MM.1S (cell line): Measurements from ENCODE around the gene FAM200C.

Experiments used
- DNase-seq: peaks from one replicate; pipeline ENCODE4 v3.0.0-alpha.2; 2015
- H2AFZ ChIP-seq: fragments of 300-600 bp; sonication (generic); 2 replicates; pipeline ENCODE4 v1.6.0; 2016; ENCODE audit warnings: antibody characterized with exemption, low read length
- H3F3A ChIP-seq: fragments of 300-600 bp; sonication (generic); 2 replicates; pipeline ENCODE4 v1.6.1; 2016; ENCODE audit warnings: mild to moderate bottlenecking, antibody characterized with exemption, low read length, moderate library complexity, mixed read lengths; ENCODE audit not compliant: insufficient read depth
- H3K27ac ChIP-seq: fragments of 300-600 bp; sonication (generic); 2 replicates; pipeline ENCODE4 v1.5.1; 2016; ENCODE audit warnings: mild to moderate bottlenecking, low read length
- H3K27me3 ChIP-seq: fragments of 300-600 bp; sonication (generic); replicated peaks from 2 replicates; pipeline ENCODE4 v1.6.0; 2016; ENCODE audit warnings: low read length; ENCODE audit not compliant: insufficient read depth
- H3K36me3 ChIP-seq: fragments of 300-600 bp; sonication (generic); replicated peaks from 2 replicates; pipeline ENCODE4 v1.6.1; 2016; ENCODE audit warnings: mild to moderate bottlenecking, low read length, mixed read lengths; ENCODE audit not compliant: insufficient read depth
- H3K4me1 ChIP-seq: fragments of 300-600 bp; sonication (generic); 2 replicates; pipeline ENCODE4 v1.6.1; 2016; ENCODE audit warnings: low read length, mixed read lengths
- H3K4me2 ChIP-seq: fragments of 300-600 bp; sonication (generic); 2 replicates; pipeline ENCODE4 v1.6.0; 2016; ENCODE audit warnings: low read depth, low read length
- H3K4me3 ChIP-seq: fragments of 300-600 bp; sonication (generic); 2 replicates; pipeline ENCODE4 v1.5.1; 2016; ENCODE audit warnings: low read length, mixed read lengths
- H3K79me2 ChIP-seq: fragments of 300-600 bp; sonication (generic); 2 replicates; pipeline ENCODE4 v1.6.1; 2016; ENCODE audit warnings: mixed run types, low read length, mixed read lengths
- H3K9ac ChIP-seq: fragments of 300-600 bp; sonication (generic); 2 replicates; pipeline ENCODE4 v1.6.1; 2016; ENCODE audit warnings: low read length, mixed read lengths
- H3K9me2 ChIP-seq: fragments of 300-600 bp; sonication (generic); replicated peaks from 2 replicates; pipeline ENCODE4 v1.6.1; 2016; ENCODE audit warnings: mild to moderate bottlenecking, low read length, mixed read lengths; ENCODE audit not compliant: insufficient read depth
- H3K9me3 ChIP-seq: fragments of 300-600 bp; sonication (generic); replicated peaks from 2 replicates; pipeline ENCODE4 v1.6.1; 2016; ENCODE audit warnings: mild to moderate bottlenecking, low read length, mixed read lengths; ENCODE audit not compliant: insufficient read depth
- H4K20me1 ChIP-seq: fragments of 300-600 bp; sonication (generic); 2 replicates; pipeline ENCODE4 v1.6.1; 2016; ENCODE audit warnings: mild to moderate bottlenecking, low read length, moderate library complexity, mixed read lengths; ENCODE audit not compliant: insufficient read depth
- CTCF ChIP-seq: fragments of 300-600 bp; sonication (generic); IDR thresholded peaks from 2 replicates; pipeline ENCODE4 v1.5.1; 2016; ENCODE audit warnings: antibody characterized with exemption, low read length, mixed read lengths
- EZH2 ChIP-seq: fragments of 300-600 bp; sonication (generic); optimal IDR thresholded peaks from 2 replicates; pipeline ENCODE3; 2017; ENCODE audit warnings: low read depth, mild to moderate bottlenecking, antibody characterized with exemption, low read length, mixed read lengths
- EZH2phosphoT487 ChIP-seq: fragments of 300-600 bp; sonication (generic); IDR thresholded peaks from 2 replicates; pipeline ENCODE4 v1.6.1; 2018; ENCODE audit warnings: antibody characterized with exemption, low read length

FAM200C gene

DNA sequence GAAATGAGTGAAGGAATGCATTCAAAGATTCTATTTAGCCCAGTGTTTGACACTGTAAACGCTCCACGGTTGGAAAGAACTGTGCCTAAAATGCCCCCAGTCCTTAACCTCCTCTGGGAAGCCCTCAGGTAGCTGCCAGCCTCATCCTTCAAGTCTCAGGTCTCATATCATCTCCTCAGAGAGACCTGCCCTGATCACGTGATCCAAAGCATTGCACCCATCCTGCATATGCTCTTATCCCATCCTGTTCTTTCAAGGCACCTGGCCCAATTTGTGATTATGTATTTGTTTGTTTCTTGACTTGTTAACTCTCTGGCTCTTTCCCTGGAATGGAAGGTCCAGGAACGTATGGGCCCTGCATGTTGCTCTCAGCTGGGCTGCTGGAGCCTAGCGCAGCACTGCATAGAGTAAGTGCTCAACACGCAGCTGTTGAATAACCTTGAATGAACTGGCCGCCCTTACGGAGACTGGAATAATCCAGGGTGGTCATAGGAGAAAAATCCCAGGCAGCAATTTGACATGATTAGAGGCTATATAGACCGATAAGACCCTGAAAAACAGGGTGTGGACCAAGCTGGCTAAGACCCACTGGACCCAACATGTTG is 38.1 kb downstream of the FAM200C start:
- Histone ChIP-seq H3K4me3 (no peak overlapping the region), H3K27ac (no peak overlapping the region), H3K79me2 (no peaks in the 10 kb centered on the region), H3K4me2 (no peak overlapping the region), H3K36me3 (no peaks in the 10 kb centered on the region), H3K4me1 (no peaks in the 10 kb centered on the region), H4K20me1 (no peaks in the 10 kb centered on the region), H3K9me3 (no peaks in the 10 kb centered on the region), H3F3A (no peaks in the 10 kb centered on the region), H3K27me3 (no peaks in the 10 kb centered on the region), H3K9ac (no peak overlapping the region), H2AFZ (no peak overlapping the region), H3K9me2 (no peaks in the 10 kb centered on the region)
- no peak for DNase-seq
- TF ChIP-seq CTCF: no peak
- TF ChIP-seq EZH2: no peak
- no peak for TF ChIP-seq EZH2phosphoT487

GRCh38 chr5:160360310-160360709 is 39.5 kb downstream of the FAM200C start:
- Histone ChIP-seq H3K4me2 (no peak overlapping the region), H3K27me3 (no peaks in the 10 kb centered on the region), H3K27ac (no peak overlapping the region), H3K9me3 (no peaks in the 10 kb centered on the region), H4K20me1 (no peaks in the 10 kb centered on the region), H3F3A (no peaks in the 10 kb centered on the region), H3K9me2 (no peaks in the 10 kb centered on the region), H3K4me3 (no peak overlapping the region), H3K79me2 (no peaks in the 10 kb centered on the region), H3K4me1 (no peaks in the 10 kb centered on the region), H3K36me3 (no peaks in the 10 kb centered on the region), H3K9ac (no peak overlapping the region), H2AFZ (no peak overlapping the region)
- no peak for DNase-seq
- no peak for TF ChIP-seq EZH2
- TF ChIP-seq EZH2phosphoT487: no peak
- TF ChIP-seq CTCF: no peak

DNA sequence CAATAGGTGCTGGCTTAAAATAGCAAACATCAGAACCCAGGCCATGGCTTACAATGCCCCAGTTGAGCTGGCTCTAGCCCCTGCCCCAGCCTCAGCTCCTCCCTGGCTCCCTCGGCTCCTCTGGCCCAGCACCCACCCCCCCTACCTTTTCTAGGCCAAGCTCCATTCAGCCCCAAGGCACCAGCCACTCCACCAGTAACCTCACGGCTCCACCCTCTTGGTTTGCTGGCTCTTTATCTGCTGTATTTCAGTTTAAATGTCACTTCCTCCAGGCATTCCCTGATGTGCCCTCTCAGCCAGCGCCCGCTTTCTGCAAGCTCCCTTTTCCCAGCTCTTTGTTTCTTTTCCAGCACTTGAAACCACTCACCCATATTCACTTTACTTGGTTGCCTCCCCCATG is 40.0 kb downstream of the FAM200C start:
- no peak for TF ChIP-seq EZH2
- TF ChIP-seq EZH2phosphoT487: no peak
- no peak for TF ChIP-seq CTCF
- H3K4me3 ChIP-seq: no peak overlapping the region
- H3K79me2 ChIP-seq: no peaks in the 10 kb centered on the region

More for the DNA sequence above, 40.0 kb downstream of the FAM200C start:
- H3K36me3 ChIP-seq: no peaks in the 10 kb centered on the region
- no peaks in the 10 kb centered on the region for H3K9me2 ChIP-seq
- H3K4me1 ChIP-seq: no peaks in the 10 kb centered on the region
- H2AFZ ChIP-seq: no peak overlapping the region
- H3K4me2 ChIP-seq: no peak overlapping the region
- no peaks in the 10 kb centered on the region for H3K9me3 ChIP-seq
- no peak for DNase-seq
- no peak overlapping the region for H3K9ac ChIP-seq
- H3F3A ChIP-seq: no peaks in the 10 kb centered on the region
- no peaks in the 10 kb centered on the region for H3K27me3 ChIP-seq
- H3K27ac ChIP-seq: no peak overlapping the region
- no peaks in the 10 kb centered on the region for H4K20me1 ChIP-seq
